ENCODE measurements around the gene PITPNC1.
"Not testable (repeated sequence)": the region's sequence is repeated elsewhere in the genome, so short reads cannot be mapped to it uniquely, and the experiment has no call there.

The PITPNC1 gene

GRCh38 chr17:67467500-67468455, 90.7 kb downstream of the PITPNC1 start:
- DNase-seq = no peak

- no peak for DNase-seq
These were observed 92.3 kb downstream of the PITPNC1 start for GRCh38 chr17:67469208-67469980.

- no peak for DNase-seq
These were observed 93.1 kb downstream of the PITPNC1 start for GRCh38 chr17:67470163-67470562.

- DNase-seq = no peak
These were observed 94.0 kb downstream of the PITPNC1 start for GRCh38 chr17:67471118-67471517.

GRCh38 chr17:67472606-67473005, 95.5 kb downstream of the PITPNC1 start:
- DNase-seq = not testable (repeated sequence)

- no peak for DNase-seq
These were observed 97.1 kb downstream of the PITPNC1 start for GRCh38 chr17:67474081-67474661.

- peak; percentile 89 for DNase-seq
These were observed 98.3 kb downstream of the PITPNC1 start for GRCh38 chr17:67475161-67475937.

- no peak for DNase-seq
These were observed 99.8 kb downstream of the PITPNC1 start for GRCh38 chr17:67476787-67477335.

- DNase-seq = peak; percentile 53
These were observed 100.6 kb downstream of the PITPNC1 start for GRCh38 chr17:67477687-67478086.

- no peak for DNase-seq
These were observed 101.4 kb downstream of the PITPNC1 start for GRCh38 chr17:67478401-67479041.

- no peak for DNase-seq
These were observed 102.1 kb downstream of the PITPNC1 start for GRCh38 chr17:67479148-67479547.

- DNase-seq = not testable (repeated sequence)
These were observed 103.9 kb downstream of the PITPNC1 start for GRCh38 chr17:67480959-67481358.

- no peak for DNase-seq
These were observed 104.7 kb downstream of the PITPNC1 start for GRCh38 chr17:67481808-67482207.

GRCh38 chr17:67482764-67483163, 105.7 kb downstream of the PITPNC1 start:
- DNase-seq = no peak

- no peak for DNase-seq
These were observed 107.2 kb downstream of the PITPNC1 start for GRCh38 chr17:67484261-67484660.

- no peak for DNase-seq
These were observed 108.6 kb downstream of the PITPNC1 start for GRCh38 chr17:67485666-67486065.

- no peak for DNase-seq
These were observed 110.4 kb downstream of the PITPNC1 start for GRCh38 chr17:67487506-67487905.

- no peak for DNase-seq
These were observed 111.1 kb downstream of the PITPNC1 start for GRCh38 chr17:67488161-67488560.

GRCh38 chr17:67488768-67489167, 111.7 kb downstream of the PITPNC1 start:
- no peak for DNase-seq

- DNase-seq = no peak
These were observed 112.2 kb downstream of the PITPNC1 start for GRCh38 chr17:67489273-67489672.

- no peak for DNase-seq
These were observed 113.4 kb downstream of the PITPNC1 start for GRCh38 chr17:67490471-67490870.

Data from CD4-positive, alpha-beta T cell treated with Interleukin-10 for 1 hour (primary cell).